ENCODE data around the gene PLSCR1. TPM values are rescaled to one million over a fixed set of nuclear protein-coding genes. Genes with fewer than 3 reads are reported as not detected.

The PLSCR1 gene
- total RNA-seq, 1 donor from 2014 or later = 37.2 TPM

DNA sequence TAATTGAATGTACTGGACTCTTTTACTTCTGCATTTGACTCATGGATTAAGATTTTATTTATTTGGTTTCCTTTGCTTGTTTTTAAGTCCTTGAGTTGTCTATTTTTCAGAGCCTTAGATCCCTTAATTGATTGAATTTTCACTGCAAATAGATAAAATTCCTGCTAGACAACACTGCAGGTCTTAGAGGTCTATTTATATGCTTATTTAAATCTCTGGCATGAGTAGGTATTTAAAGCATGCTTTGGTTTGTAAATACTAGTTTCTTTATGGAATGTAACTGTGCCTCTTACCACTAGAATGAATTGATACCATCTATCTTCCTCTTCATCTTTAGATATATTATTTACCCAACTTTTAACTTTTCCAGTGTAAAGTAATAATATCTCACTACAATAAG is 40.7 kb upstream of the PLSCR1 start:
- CTCF ChIA-PET = no interaction called here
- H3K4me3 Mint-ChIP-seq = no peak overlapping the region
- TF ChIP-seq, protein P1, sequence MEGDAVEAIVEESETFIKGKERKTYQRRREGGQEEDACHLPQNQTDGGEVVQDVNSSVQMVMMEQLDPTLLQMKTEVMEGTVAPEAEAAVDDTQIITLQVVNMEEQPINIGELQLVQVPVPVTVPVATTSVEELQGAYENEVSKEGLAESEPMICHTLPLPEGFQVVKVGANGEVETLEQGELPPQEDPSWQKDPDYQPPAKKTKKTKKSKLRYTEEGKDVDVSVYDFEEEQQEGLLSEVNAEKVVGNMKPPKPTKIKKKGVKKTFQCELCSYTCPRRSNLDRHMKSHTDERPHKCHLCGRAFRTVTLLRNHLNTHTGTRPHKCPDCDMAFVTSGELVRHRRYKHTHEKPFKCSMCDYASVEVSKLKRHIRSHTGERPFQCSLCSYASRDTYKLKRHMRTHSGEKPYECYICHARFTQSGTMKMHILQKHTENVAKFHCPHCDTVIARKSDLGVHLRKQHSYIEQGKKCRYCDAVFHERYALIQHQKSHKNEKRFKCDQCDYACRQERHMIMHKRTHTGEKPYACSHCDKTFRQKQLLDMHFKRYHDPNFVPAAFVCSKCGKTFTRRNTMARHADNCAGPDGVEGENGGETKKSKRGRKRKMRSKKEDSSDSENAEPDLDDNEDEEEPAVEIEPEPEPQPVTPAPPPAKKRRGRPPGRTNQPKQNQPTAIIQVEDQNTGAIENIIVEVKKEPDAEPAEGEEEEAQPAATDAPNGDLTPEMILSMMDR (IDR thresholded peaks at IDR 0.05) = no peak
- peaks cover 2% of the 10 kb centered on the region for H3K27me3 Mint-ChIP-seq
- intact Hi-C loops (cut with micrococcal nuclease) = no loop called here
- H3K27ac Mint-ChIP-seq = no peak overlapping the region
- ATAC-seq (ENCODE audit: low read depth) (no peak), DNase-seq (no peak)
- no peaks in the 10 kb centered on the region for H3K4me1 Mint-ChIP-seq
- POLR2A ChIA-PET = no interaction called here
- H3K36me3 Mint-ChIP-seq (ENCODE audit: low read depth) = no peaks in the 10 kb centered on the region
- peaks cover 3% of the 10 kb centered on the region for H3K9me3 Mint-ChIP-seq

DNA sequence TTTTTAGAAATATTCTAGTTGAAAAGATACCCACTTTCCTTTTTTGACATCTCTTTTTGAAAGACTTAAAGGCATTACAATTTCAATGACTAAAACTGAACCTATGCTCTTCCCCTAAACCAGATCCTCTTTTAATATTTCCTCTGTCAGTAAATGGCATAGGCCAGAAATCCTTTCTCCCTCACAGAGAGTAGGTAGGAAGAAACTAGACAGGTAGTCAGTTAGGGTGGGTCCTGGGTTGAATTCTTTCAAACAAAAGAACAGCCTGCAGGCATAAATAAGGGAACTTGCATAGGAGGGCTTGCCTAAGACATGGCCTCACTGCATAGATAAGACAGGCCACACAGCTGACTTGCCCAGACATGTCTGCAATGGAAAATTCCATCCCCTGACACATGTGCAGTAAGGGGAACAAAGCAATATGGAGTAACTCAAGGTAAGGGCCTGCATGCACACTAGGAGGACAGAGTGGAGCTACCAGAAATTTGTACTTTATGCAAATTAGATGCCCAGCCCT is 37.6 kb upstream of the PLSCR1 start:
- Mint-ChIP-seq H3K27me3 (no peaks in the 10 kb centered on the region), H3K36me3 (ENCODE audit: low read depth) (no peaks in the 10 kb centered on the region), H3K9me3 (peaks cover 3% of the 10 kb centered on the region), H3K4me3 (no peak overlapping the region), H3K27ac (no peak overlapping the region), H3K4me1 (no peaks in the 10 kb centered on the region)
- intact Hi-C loops (cut with micrococcal nuclease) = no loop called here
- ChIA-PET CTCF (interaction anchor here (3.6 kb wide), 1 partner anchor 393 kb away, joined by 17 read pairs; no protein-coding TSS in a partner anchor), POLR2A (no interaction called here)
- no peak for ATAC-seq (ENCODE audit: low read depth)
- no peak for DNase-seq
- TF ChIP-seq, protein P1 (IDR thresholded peaks at IDR 0.05) = no peak

DNA sequence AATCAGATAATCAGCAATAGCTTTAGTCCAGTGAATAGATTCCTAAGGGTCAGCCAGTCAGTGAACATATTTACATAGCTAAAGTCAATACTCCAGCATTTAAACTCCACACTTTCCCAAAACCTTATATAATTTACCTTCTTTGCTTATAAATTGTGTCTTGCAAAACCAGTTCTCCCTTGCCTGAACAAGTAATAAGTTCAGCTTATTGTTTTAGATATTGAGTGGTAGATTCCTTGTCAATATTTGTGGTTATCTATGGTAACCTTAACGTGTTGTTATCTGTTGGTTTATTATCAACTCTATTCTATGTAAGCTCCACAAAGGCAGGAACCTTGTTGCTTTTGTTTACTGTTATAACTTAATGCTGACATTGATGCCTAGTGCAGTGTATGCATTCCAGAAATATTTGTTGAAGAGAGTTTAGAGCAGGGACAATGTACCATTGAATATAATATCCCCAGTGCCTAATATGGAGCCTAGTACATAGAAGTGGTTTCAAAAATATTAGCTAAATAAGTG is 36.7 kb upstream of the PLSCR1 start:
- Mint-ChIP-seq H3K4me1 (no peaks in the 10 kb centered on the region), H3K27ac (no peak overlapping the region), H3K36me3 (ENCODE audit: low read depth) (no peaks in the 10 kb centered on the region), H3K9me3 (peaks cover 3% of the 10 kb centered on the region), H3K4me3 (no peak overlapping the region), H3K27me3 (no peaks in the 10 kb centered on the region)
- DNase-seq (no peak), ATAC-seq (ENCODE audit: low read depth) (no peak)
- POLR2A ChIA-PET = no interaction called here
- CTCF ChIA-PET = interaction anchor here (1.3 to 3.6 kb wide), 3 partner anchors 11 to 392 kb away, joined by 3 to 17 read pairs (median 5); no protein-coding TSS in a partner anchor
- intact Hi-C loops (cut with micrococcal nuclease) = no loop called here
- TF ChIP-seq, protein P1 (IDR thresholded peaks at IDR 0.05) = no peak

DNA sequence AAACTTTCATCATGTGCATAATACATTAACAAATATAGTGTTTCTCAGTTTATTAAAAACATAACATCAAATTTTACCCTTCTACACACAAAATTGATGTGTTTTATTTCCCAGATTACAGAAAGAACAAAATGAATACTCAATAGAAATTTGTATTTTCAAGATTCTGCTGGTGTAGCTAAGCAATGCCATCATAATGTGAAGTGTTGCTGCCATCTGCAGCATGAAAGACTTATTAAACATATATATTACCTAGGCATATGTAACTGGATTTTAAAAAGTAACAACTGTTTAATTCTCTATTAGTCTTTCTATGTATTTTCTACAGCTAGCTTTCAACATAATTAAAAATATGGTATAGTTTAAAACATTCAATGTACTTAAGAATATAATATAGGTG is 33.3 kb upstream of the PLSCR1 start:
- ChIA-PET POLR2A (no interaction called here), CTCF (interaction anchor here (0.9 to 2.5 kb wide), 11 partner anchors 11 to 513 kb away, joined by 3 to 52 read pairs (median 11); no protein-coding TSS in a partner anchor)

DNA sequence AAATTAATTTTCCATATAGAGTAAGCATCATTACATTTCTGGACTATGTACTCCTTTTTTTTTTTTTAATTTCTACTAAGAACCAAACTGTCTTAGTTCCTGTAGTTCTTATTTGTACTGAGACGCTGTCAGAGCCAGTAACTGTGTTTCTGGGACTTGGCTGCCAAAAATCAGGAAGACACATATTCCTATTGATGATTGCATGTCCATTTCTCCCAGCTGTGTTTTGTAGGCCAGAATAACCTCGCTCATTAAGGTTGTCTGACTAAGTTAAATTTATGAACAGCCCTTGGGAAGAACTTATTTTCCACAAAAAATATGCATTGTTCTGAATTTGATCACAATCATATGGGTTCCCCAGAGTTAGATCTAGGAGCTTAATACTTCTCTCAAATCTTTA is 31.2 kb upstream of the PLSCR1 start:
- no peaks in the 10 kb centered on the region for H3K27me3 Mint-ChIP-seq
- intact Hi-C loops (cut with micrococcal nuclease) = loop anchor here (10.0 kb wide), 1 partner anchor 241 kb away; no protein-coding TSS in a partner anchor
- H3K4me3 Mint-ChIP-seq = no peak overlapping the region
- no peak for ATAC-seq (ENCODE audit: low read depth)
- H3K4me1 Mint-ChIP-seq = no peaks in the 10 kb centered on the region
- no peak for DNase-seq
- no peaks in the 10 kb centered on the region for H3K36me3 Mint-ChIP-seq (ENCODE audit: low read depth)
- CTCF ChIA-PET = no interaction called here
- no peak overlapping the region for H3K27ac Mint-ChIP-seq
- TF ChIP-seq, protein P1 (IDR thresholded peaks at IDR 0.05) = no peak
- POLR2A ChIA-PET = no interaction called here
- no peaks in the 10 kb centered on the region for H3K9me3 Mint-ChIP-seq

More for the DNA sequence above, 33.3 kb upstream of the PLSCR1 start:
- Mint-ChIP-seq H3K9me3 (no peaks in the 10 kb centered on the region), H3K4me1 (no peaks in the 10 kb centered on the region), H3K27ac (no peak overlapping the region), H3K4me3 (no peak overlapping the region), H3K27me3 (no peaks in the 10 kb centered on the region), H3K36me3 (ENCODE audit: low read depth) (no peaks in the 10 kb centered on the region)
- ATAC-seq (ENCODE audit: low read depth) (no peak), DNase-seq (no peak)
- intact Hi-C loops (cut with micrococcal nuclease) = loop anchor here (1.0 to 10.0 kb wide), 4 partner anchors 243 to 511 kb away; no protein-coding TSS in a partner anchor
- TF ChIP-seq, protein P1 (IDR thresholded peaks at IDR 0.05) = peak; percentile 49
